Endometrium (tissue), 2 donors: ENCODE results near the gene OPHN1.
"Not testable (repeated sequence)": the region's sequence is repeated elsewhere in the genome, so short reads cannot be mapped to it uniquely, and the experiment has no call there.

Experiments used
- FAIRE-seq: peaks from 2 replicates; lab custom pipeline; 2012; peaks lifted over from hg19 to GRCh38; lab: Jason Lieb, UNC
- donor health status: control.
- donor health status: control.

The OPHN1 gene

GRCh38 chrX:68163441-68163840, 269.9 kb downstream of the OPHN1 start:
- no peak for FAIRE-seq

GRCh38 chrX:68147848-68148247, 285.4 kb downstream of the OPHN1 start:
- no peak for FAIRE-seq

GRCh38 chrX:68146054-68146453, 287.2 kb downstream of the OPHN1 start:
- FAIRE-seq: peak; percentile 57

- FAIRE-seq: no peak
Observed at GRCh38 chrX:68139791-68140190, 293.5 kb downstream of the OPHN1 start.

GRCh38 chrX:68133181-68133580, 300.1 kb downstream of the OPHN1 start:
- FAIRE-seq: no peak

- no peak for FAIRE-seq
Observed at GRCh38 chrX:68132749-68133148, 300.5 kb downstream of the OPHN1 start.

GRCh38 chrX:68121835-68122234, 311.5 kb downstream of the OPHN1 start:
- no peak for FAIRE-seq

- FAIRE-seq: no peak
Observed at GRCh38 chrX:68121371-68121770, 311.9 kb downstream of the OPHN1 start.

GRCh38 chrX:68115371-68115770, 317.9 kb downstream of the OPHN1 start:
- FAIRE-seq: no peak

GRCh38 chrX:68114573-68115129, 318.6 kb downstream of the OPHN1 start:
- FAIRE-seq: no peak

GRCh38 chrX:68113837-68114572, 319.3 kb downstream of the OPHN1 start:
- FAIRE-seq: no peak

GRCh38 chrX:68112321-68112720, 321.0 kb downstream of the OPHN1 start:
- no peak for FAIRE-seq

- FAIRE-seq: no peak
Observed at GRCh38 chrX:68109162-68109561, 324.1 kb downstream of the OPHN1 start.

GRCh38 chrX:68098431-68098830, 334.9 kb downstream of the OPHN1 start:
- no peak for FAIRE-seq

GRCh38 chrX:68090266-68090665, 343.0 kb downstream of the OPHN1 start:
- FAIRE-seq: no peak

- FAIRE-seq: no peak
Observed at GRCh38 chrX:68087526-68087925, 345.8 kb downstream of the OPHN1 start.

- FAIRE-seq: no peak
Observed at GRCh38 chrX:68086709-68087108, 346.6 kb downstream of the OPHN1 start.

GRCh38 chrX:68084765-68085164, 348.5 kb downstream of the OPHN1 start:
- no peak for FAIRE-seq

GRCh38 chrX:68083510-68083909, 349.8 kb downstream of the OPHN1 start:
- no peak for FAIRE-seq

GRCh38 chrX:68079961-68080360, 353.3 kb downstream of the OPHN1 start:
- no peak for FAIRE-seq

GRCh38 chrX:68078801-68079200, 354.5 kb downstream of the OPHN1 start:
- FAIRE-seq: not testable (repeated sequence)

- no peak for FAIRE-seq
Observed at GRCh38 chrX:68077378-68077777, 355.9 kb downstream of the OPHN1 start.

GRCh38 chrX:68072041-68072440, 361.3 kb downstream of the OPHN1 start:
- no peak for FAIRE-seq

GRCh38 chrX:68070119-68070518, 363.2 kb downstream of the OPHN1 start:
- FAIRE-seq: not testable (repeated sequence)
